ENCODE measurements around the gene ZACN.
A peak's percentile ranks its signal among the peaks of the same experiment; 100 is the strongest.
"Not testable (repeated sequence)": the region's sequence is repeated elsewhere in the genome, so short reads cannot be mapped to it uniquely, and the experiment has no call there.

Gene ZACN

GRCh38 chr17:76076765-76077583, 2.0 kb upstream of the ZACN start:
- Histone ChIP-seq H3K36me3 (ENCODE audit: insufficient read depth, low read length) (no peaks in the 10 kb centered on the region), H3K9me3 (ENCODE audit: insufficient read depth, low read depth, low read length) (no peaks in the 10 kb centered on the region), H3K27me3 (ENCODE audit: insufficient read depth, low read length) (peaks cover 68% of the 10 kb centered on the region), H3K9ac (ENCODE audit: low read depth, low read length) (no peak overlapping the region), H3K27ac (ENCODE audit: low read depth, low read length) (no peak overlapping the region), H3K4me1 (ENCODE audit: insufficient read depth, low read length) (peaks cover 14% of the 10 kb centered on the region), H3K4me3 (ENCODE audit: low read length) (peak overlapping the region; percentile 39)
- 11% methylated on average over 82 of the region's 82 CpGs for WGBS

- Histone ChIP-seq H3K9ac (ENCODE audit: low read depth, low read length) (no peak overlapping the region), H3K36me3 (ENCODE audit: insufficient read depth, low read length) (peaks cover 6% of the 10 kb centered on the region), H3K27ac (ENCODE audit: low read depth, low read length) (no peak overlapping the region), H3K9me3 (ENCODE audit: insufficient read depth, low read depth, low read length) (no peaks in the 10 kb centered on the region), H3K4me3 (ENCODE audit: low read length) (no peak overlapping the region), H3K27me3 (ENCODE audit: insufficient read depth, low read length) (peaks cover 68% of the 10 kb centered on the region), H3K4me1 (ENCODE audit: insufficient read depth, low read length) (peaks cover 14% of the 10 kb centered on the region)
- WGBS, result 54% methylated on average over 10 of the region's 12 CpGs
These were observed 1.3 kb upstream of the ZACN start for GRCh38 chr17:76077584-76078110.

GRCh38 chr17:76078370-76078769, 612 bp upstream of the ZACN start:
- not testable (repeated sequence) for H3K4me3 ChIP-seq (ENCODE audit: low read length); H3K9ac ChIP-seq (ENCODE audit: low read depth, low read length); H3K9me3 ChIP-seq (ENCODE audit: insufficient read depth, low read depth, low read length); H3K27ac ChIP-seq (ENCODE audit: low read depth, low read length)
- Histone ChIP-seq H3K36me3 (ENCODE audit: insufficient read depth, low read length) (peaks cover 13% of the 10 kb centered on the region), H3K27me3 (ENCODE audit: insufficient read depth, low read length) (peaks cover 65% of the 10 kb centered on the region), H3K4me1 (ENCODE audit: insufficient read depth, low read length) (peaks cover 14% of the 10 kb centered on the region)
- WGBS, result 85% methylated on average over 5 of the region's 5 CpGs

DNA sequence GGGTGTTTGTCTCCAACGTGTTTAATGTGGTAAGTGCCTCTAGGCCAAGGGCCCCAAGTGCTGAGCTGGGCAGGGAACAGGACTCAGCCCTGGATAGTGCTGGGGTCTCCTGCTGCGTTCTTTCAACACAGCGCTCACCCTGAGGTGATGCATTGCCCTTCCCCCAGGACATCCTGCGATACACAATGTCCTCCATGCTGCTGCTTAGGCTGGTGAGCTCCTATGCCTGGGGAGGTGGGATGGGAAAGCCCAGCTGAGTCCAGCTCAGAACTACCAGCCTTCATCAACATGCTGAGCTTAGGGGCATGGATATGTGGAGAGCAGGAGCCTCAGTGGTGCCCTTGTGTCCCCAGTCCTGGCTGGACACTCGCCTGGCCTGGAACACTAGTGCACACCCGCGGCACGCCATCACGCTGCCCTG, 563 bp downstream of the ZACN start:
- Histone ChIP-seq H3K27me3 (ENCODE audit: insufficient read depth, low read length) (peaks cover 53% of the 10 kb centered on the region), H3K27ac (ENCODE audit: low read depth, low read length) (no peak overlapping the region), H3K9me3 (ENCODE audit: insufficient read depth, low read depth, low read length) (no peaks in the 10 kb centered on the region), H3K9ac (ENCODE audit: low read depth, low read length) (no peak overlapping the region; the same call in 1 of the 2 replicates), H3K36me3 (ENCODE audit: insufficient read depth, low read length) (peaks cover 24% of the 10 kb centered on the region), H3K4me3 (ENCODE audit: low read length) (peak overlapping the region; percentile 44; the same call in 1 of the 2 replicates), H3K4me1 (ENCODE audit: insufficient read depth, low read length) (peaks cover 14% of the 10 kb centered on the region)
- WGBS, result 53% methylated on average over 9 of the region's 9 CpGs

DNA sequence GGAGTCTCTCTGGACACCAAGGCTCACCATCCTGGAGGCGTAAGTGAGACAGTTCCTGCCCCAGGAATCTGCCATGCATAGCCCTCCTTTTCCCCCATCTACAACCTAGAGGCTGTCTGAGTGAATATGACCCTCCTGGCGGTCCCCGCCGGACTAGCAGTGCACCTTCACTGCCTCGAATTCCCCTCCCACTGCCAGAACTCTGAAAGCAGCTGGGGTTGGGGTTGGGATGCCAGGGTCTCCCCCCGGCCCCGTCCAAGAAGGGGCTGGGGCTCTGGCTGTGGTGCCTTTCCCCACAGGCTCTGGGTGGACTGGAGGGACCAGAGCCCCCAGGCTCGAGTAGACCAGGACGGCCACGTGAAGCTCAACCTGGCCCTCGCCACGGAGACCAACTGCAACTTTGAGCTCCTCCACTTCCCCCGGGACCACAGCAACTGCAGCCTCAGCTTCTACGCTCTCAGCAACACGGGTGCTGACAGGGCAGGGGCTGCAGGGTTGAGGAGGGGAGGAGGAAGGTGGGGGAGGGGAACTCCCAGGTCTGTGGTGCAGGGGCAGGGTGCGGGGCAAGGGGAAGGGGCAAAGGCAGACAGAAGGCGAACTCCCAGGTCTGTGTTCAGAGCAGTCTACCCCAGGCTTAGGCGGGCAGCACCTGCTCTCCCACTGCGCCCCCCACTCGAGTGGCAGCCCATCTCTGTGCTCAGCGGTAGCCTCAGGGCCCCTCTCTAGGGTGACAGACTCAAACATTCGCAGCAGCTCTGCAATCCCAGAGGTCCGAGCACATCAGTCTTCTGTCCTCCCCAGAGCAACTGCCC, 1.2 kb downstream of the ZACN start:
- peak overlapping the region; percentile 44 for H3K4me3 ChIP-seq (ENCODE audit: low read length)
- peak overlapping the region; percentile 48 for H3K9ac ChIP-seq (ENCODE audit: low read depth, low read length)
- peaks cover 47% of the 10 kb centered on the region for H3K27me3 ChIP-seq (ENCODE audit: insufficient read depth, low read length)
- H3K27ac ChIP-seq (ENCODE audit: low read depth, low read length), result no peak overlapping the region
- H3K9me3 ChIP-seq (ENCODE audit: insufficient read depth, low read depth, low read length), result no peaks in the 10 kb centered on the region
- H3K4me1 ChIP-seq (ENCODE audit: insufficient read depth, low read length), result peaks cover 14% of the 10 kb centered on the region
- 9% methylated on average over 23 of the region's 23 CpGs for WGBS
- H3K36me3 ChIP-seq (ENCODE audit: insufficient read depth, low read length), result peaks cover 31% of the 10 kb centered on the region

DNA sequence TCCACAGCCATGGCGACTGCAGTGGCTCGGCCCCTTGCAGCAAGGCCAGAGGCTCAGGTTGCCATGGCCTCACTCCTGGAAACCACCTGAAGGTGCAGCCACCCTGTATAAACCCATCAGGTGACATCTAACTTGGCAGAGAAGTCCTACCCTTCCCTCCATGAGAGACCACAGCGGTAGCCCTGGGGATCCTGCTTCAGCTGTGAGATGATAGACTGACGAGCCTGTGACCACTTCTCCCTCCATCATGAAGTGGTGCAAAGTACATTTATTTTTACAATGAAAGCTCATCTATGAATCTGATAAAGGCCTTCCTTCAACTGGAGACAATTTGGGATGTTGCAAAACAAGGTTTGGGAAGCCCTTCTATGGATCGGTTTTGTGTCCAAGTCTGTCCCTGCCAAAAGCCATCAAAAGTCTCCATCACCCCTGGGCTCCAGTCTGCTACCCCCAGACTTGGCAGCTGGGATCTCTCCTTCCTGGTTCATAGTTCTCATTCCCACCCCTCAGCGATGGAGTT, 1.8 kb downstream of the ZACN start:
- peaks cover 14% of the 10 kb centered on the region for H3K4me1 ChIP-seq (ENCODE audit: insufficient read depth, low read length)
- 60% methylated on average over 6 of the region's 6 CpGs for WGBS
- no peak overlapping the region for H3K4me3 ChIP-seq (ENCODE audit: low read length)
- no peak overlapping the region for H3K27ac ChIP-seq (ENCODE audit: low read depth, low read length)
- no peaks in the 10 kb centered on the region for H3K9me3 ChIP-seq (ENCODE audit: insufficient read depth, low read depth, low read length)
- H3K36me3 ChIP-seq (ENCODE audit: insufficient read depth, low read length), result peaks cover 37% of the 10 kb centered on the region
- H3K9ac ChIP-seq (ENCODE audit: low read depth, low read length), result 0 out of 2 replicates have a peak overlapping the region, but pooled peaks have one; percentile 48
- peaks cover 40% of the 10 kb centered on the region for H3K27me3 ChIP-seq (ENCODE audit: insufficient read depth, low read length)

DNA sequence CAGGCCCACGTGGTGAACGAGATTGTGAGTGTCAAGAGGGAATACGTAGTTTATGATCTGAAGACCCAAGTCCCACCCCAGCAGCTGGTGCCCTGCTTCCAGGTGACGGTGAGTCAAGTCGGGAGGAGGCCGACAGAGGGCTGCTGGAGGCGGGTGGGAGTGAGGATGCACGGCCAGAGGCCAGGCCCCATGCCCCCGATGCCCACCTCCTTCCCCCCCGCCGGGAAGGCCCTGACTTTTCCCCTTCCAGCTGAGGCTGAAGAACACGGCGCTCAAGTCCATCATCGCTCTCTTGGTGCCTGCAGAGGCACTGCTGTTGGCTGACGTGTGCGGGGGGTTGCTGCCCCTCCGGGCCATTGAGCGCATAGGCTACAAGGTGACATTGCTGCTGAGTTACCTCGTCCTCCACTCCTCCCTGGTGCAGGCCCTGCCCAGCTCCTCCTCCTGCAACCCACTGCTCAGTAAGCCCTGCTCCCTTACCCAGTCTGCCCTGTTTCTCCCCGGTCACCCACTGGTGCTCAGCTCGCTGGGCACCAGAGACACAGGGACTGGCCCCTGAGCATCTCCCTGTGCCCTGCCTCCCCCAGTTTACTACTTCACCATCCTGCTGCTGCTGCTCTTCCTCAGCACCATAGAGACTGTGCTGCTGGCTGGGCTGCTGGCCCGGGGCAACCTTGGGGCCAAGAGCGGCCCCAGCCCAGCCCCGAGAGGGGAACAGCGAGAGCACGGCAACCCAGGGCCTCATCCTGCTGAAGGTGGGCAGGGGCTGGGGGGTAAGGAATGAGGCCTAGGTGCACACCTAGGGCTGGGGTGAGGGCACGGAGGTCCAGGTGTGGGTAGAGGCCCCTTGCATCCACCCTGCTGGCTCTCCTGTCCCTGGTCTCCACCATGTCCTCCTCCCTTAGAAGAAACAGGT, 2.6 kb downstream of the ZACN start:
- 86% methylated on average over 27 of the region's 27 CpGs for WGBS
- Histone ChIP-seq H3K9ac (ENCODE audit: low read depth, low read length) (no peak overlapping the region), H3K36me3 (ENCODE audit: insufficient read depth, low read length) (peaks cover 41% of the 10 kb centered on the region), H3K4me3 (ENCODE audit: low read length) (no peak overlapping the region), H3K4me1 (ENCODE audit: insufficient read depth, low read length) (peaks cover 14% of the 10 kb centered on the region), H3K9me3 (ENCODE audit: insufficient read depth, low read depth, low read length) (no peaks in the 10 kb centered on the region), H3K27ac (ENCODE audit: low read depth, low read length) (no peak overlapping the region), H3K27me3 (ENCODE audit: insufficient read depth, low read length) (peaks cover 33% of the 10 kb centered on the region)

- Histone ChIP-seq H3K4me1 (ENCODE audit: insufficient read depth, low read length) (peaks cover 14% of the 10 kb centered on the region), H3K36me3 (ENCODE audit: insufficient read depth, low read length) (peaks cover 52% of the 10 kb centered on the region), H3K27me3 (ENCODE audit: insufficient read depth, low read length) (peaks cover 23% of the 10 kb centered on the region), H3K9me3 (ENCODE audit: insufficient read depth, low read depth, low read length) (no peaks in the 10 kb centered on the region), H3K4me3 (ENCODE audit: low read length) (no peak overlapping the region), H3K27ac (ENCODE audit: low read depth, low read length) (no peak overlapping the region), H3K9ac (ENCODE audit: low read depth, low read length) (no peak overlapping the region)
- 93% methylated on average over 20 of the region's 20 CpGs for WGBS
These were observed 3.6 kb downstream of the ZACN start for GRCh38 chr17:76082326-76083251.

DNA sequence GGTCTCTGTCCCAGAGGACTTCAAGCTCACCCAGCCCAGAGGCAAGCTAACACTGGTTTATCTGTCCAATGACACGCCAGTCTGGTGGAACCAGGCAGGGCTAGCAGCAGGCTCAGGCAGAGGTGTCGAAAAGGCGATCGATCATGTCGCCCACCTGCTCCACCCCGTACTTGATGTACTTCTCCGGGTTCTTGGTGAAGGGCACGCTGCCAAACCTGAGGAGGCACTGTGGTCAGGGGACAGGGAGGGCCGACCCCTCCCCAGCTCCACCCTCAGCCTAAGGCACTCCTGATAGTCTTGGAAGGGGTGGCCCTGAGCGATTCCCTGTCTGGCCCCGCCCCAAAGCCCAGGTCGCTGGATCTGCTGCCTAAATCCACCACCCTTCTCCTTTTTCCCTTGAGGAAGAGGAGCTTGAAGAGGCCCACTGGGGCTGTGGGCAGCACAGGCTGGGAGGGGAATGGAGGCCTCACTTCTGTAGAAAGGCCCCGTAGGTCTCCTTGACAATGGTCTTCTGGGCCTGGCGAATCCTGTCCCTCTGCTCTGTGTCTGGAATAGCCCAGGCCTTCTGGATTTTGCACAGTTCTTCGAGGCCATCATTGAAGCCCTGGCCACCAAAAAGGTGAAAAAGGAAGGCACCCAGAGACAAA, 4.7 kb downstream of the ZACN start:
- Histone ChIP-seq H3K9me3 (ENCODE audit: insufficient read depth, low read depth, low read length) (no peaks in the 10 kb centered on the region), H3K4me3 (ENCODE audit: low read length) (no peak overlapping the region), H3K27me3 (ENCODE audit: insufficient read depth, low read length) (peaks cover 12% of the 10 kb centered on the region), H3K9ac (ENCODE audit: low read depth, low read length) (no peak overlapping the region), H3K27ac (ENCODE audit: low read depth, low read length) (no peak overlapping the region), H3K4me1 (ENCODE audit: insufficient read depth, low read length) (peaks cover 14% of the 10 kb centered on the region), H3K36me3 (ENCODE audit: insufficient read depth, low read length) (peaks cover 62% of the 10 kb centered on the region)
- WGBS, result 95% methylated on average over 15 of the region's 15 CpGs

Measured in HUES64 (cell line).